H9 (cell line): Measurements from ENCODE around the gene PDE3B. TPM values are rescaled to one million over a fixed set of nuclear protein-coding genes. Genes with fewer than 3 reads are reported as not detected.
"Not testable (repeated sequence)": the region's sequence is repeated elsewhere in the genome, so short reads cannot be mapped to it uniquely, and the experiment has no call there.

Experiments used
- DNase-seq: peaks from one replicate; pipeline ENCODE4 v3.0.0-alpha.2; 2017
- H2AFZ ChIP-seq: one replicate; pipeline ENCODE4 v1.6.1; 2013; ENCODE audit warnings: mild to moderate bottlenecking, low read length, control low read depth, moderate library complexity
- H2AK5ac ChIP-seq: 2 replicates; pipeline ENCODE4 v1.6.1; 2013; ENCODE audit warnings: low read length, control low read depth, mixed read lengths; ENCODE audit not compliant: insufficient read length
- H2BK120ac ChIP-seq: one replicate; pipeline ENCODE4 v1.6.1; 2013; ENCODE audit warnings: low read depth, mild to moderate bottlenecking, low read length, control low read depth, inconsistent platforms; ENCODE audit not compliant: poor library complexity, severe bottlenecking
- H2BK12ac ChIP-seq: 2 replicates; pipeline ENCODE4 v1.6.1; 2013; ENCODE audit warnings: low read length, control low read depth, mixed read lengths, low read depth; ENCODE audit not compliant: insufficient read length
- H2BK15ac ChIP-seq: 2 replicates; pipeline ENCODE4 v1.6.1; 2013; ENCODE audit warnings: low read depth, low read length, control low read depth
- H2BK20ac ChIP-seq: one replicate; pipeline ENCODE4 v1.6.1; 2013; ENCODE audit warnings: low read depth, mild to moderate bottlenecking, low read length, control low read depth, inconsistent platforms; ENCODE audit not compliant: poor library complexity, severe bottlenecking
- H2BK5ac ChIP-seq: 2 replicates; pipeline ENCODE4 v1.6.1; 2013; ENCODE audit warnings: low read length, control low read depth, mixed read lengths; ENCODE audit not compliant: insufficient read length
- H3K14ac ChIP-seq: 2 replicates; pipeline ENCODE4 v1.6.1; 2013; ENCODE audit warnings: low read length, control low read depth; ENCODE audit not compliant: insufficient read depth
- H3K18ac ChIP-seq: 2 replicates; pipeline ENCODE4 v1.6.1; 2013; ENCODE audit warnings: low read depth, mild to moderate bottlenecking, mixed read lengths, low read length, control low read depth; ENCODE audit not compliant: insufficient read length
- H3K23ac ChIP-seq: 2 replicates; pipeline ENCODE4 v1.6.1; 2013; ENCODE audit warnings: low read length, control low read depth, mixed read lengths, low read depth; ENCODE audit not compliant: insufficient read length
- H3K23me2 ChIP-seq: 2 replicates; pipeline ENCODE4 v1.6.1; 2013; ENCODE audit warnings: low read depth, mild to moderate bottlenecking, mixed read lengths, low read length, control low read depth; ENCODE audit not compliant: insufficient read length, poor library complexity, severe bottlenecking
- H3K27ac ChIP-seq: 2 replicates; pipeline ENCODE4 v1.5.1; 2013; ENCODE audit warnings: low read length, control low read depth, mixed read lengths, low read depth; ENCODE audit not compliant: insufficient read length
- H3K27me3 ChIP-seq: 2 replicates; pipeline ENCODE4 v1.6.1; 2013; ENCODE audit warnings: low read length, control low read depth, inconsistent platforms; ENCODE audit not compliant: insufficient read depth
- H3K4ac ChIP-seq: 2 replicates; pipeline ENCODE4 v1.6.1; 2013; ENCODE audit warnings: low read depth, mild to moderate bottlenecking, control low read depth, inconsistent platforms, low read length, moderate library complexity
- H3K4me1 ChIP-seq: 2 replicates; pipeline ENCODE4 v1.6.1; 2013; ENCODE audit warnings: low read length, control low read depth, inconsistent platforms; ENCODE audit not compliant: insufficient read depth
- H3K4me2 ChIP-seq: 2 replicates; pipeline ENCODE4 v1.6.1; 2013; ENCODE audit warnings: low read length, control low read depth, mixed read lengths; ENCODE audit not compliant: insufficient read length, insufficient read depth
- H3K56ac ChIP-seq: 2 replicates; pipeline ENCODE4 v1.6.1; 2013; ENCODE audit warnings: low read depth, mild to moderate bottlenecking, mixed read lengths, low read length, control low read depth; ENCODE audit not compliant: insufficient read length
- H3K79me1 ChIP-seq: 2 replicates; pipeline ENCODE4 v1.6.1; 2013; ENCODE audit warnings: low read depth, mild to moderate bottlenecking, moderate library complexity, low read length, control low read depth, inconsistent platforms; ENCODE audit not compliant: insufficient read depth, poor library complexity, severe bottlenecking
- H3K79me2 ChIP-seq: 2 replicates; pipeline ENCODE4 v1.6.1; 2013; ENCODE audit warnings: low read length, control low read depth, inconsistent platforms; ENCODE audit not compliant: insufficient read depth
- H3K9ac ChIP-seq: 2 replicates; pipeline ENCODE4 v1.6.1; 2013; ENCODE audit warnings: low read length, control low read depth, mixed read lengths; ENCODE audit not compliant: insufficient read length; ENCODE audit errors: extremely low read depth
- H3K9me3 ChIP-seq: one replicate; pipeline ENCODE4 v1.6.1; 2013; ENCODE audit warnings: low read depth, low read length, inconsistent platforms; ENCODE audit not compliant: control insufficient read depth
- H3T11ph ChIP-seq: one replicate; pipeline ENCODE4 v1.6.1; 2013; ENCODE audit warnings: mild to moderate bottlenecking, low read length, control low read depth, inconsistent platforms
- H4K20me1 ChIP-seq: one replicate; pipeline ENCODE4 v1.6.1; 2013; ENCODE audit not compliant: control insufficient read depth, insufficient read length, insufficient read depth
- H4K5ac ChIP-seq: 2 replicates; pipeline ENCODE4 v1.6.1; 2013; ENCODE audit warnings: low read depth, mild to moderate bottlenecking, mixed read lengths, low read length, control low read depth; ENCODE audit not compliant: insufficient read length
- H4K8ac ChIP-seq: replicated peaks from 2 replicates; pipeline ENCODE4 v1.6.1; 2013; ENCODE audit warnings: low read length, control low read depth, mixed read lengths, low read depth; ENCODE audit not compliant: insufficient read length
- H4K91ac ChIP-seq: 2 replicates; pipeline ENCODE4 v1.6.1; 2013; ENCODE audit warnings: low read depth, mild to moderate bottlenecking, moderate library complexity, mixed read lengths, low read length, control low read depth; ENCODE audit not compliant: insufficient read length
- H3K27ac Mint-ChIP-seq, 3 experiments: 2 replicates in 2 of 3; 3 replicates in 1 of 3; pipeline ENCODE4 v1.8.0; 2020 to 2021; ENCODE audit warnings: mixed read lengths in 3 of 3, mild to moderate bottlenecking in 1 of 3, moderate library complexity in 1 of 3
- H3K27me3 Mint-ChIP-seq: 2 replicates; pipeline ENCODE4 v1.8.0; 2021; ENCODE audit warnings: low read depth, mild to moderate bottlenecking, moderate library complexity, mixed read lengths
- H3K36me3 Mint-ChIP-seq, 3 experiments: 2 replicates in 2 of 3; 3 replicates in 1 of 3; pipeline ENCODE4 v1.8.0; 2020 to 2021; ENCODE audit warnings: low read depth in 3 of 3, mixed read lengths in 3 of 3; ENCODE audit not compliant: insufficient read depth in 1 of 3
- H3K4me1 Mint-ChIP-seq, 2 experiments: 2 replicates each; pipeline ENCODE4 v1.8.0; 2020; ENCODE audit warnings: mixed read lengths in 2 of 2
- H3K4me3 Mint-ChIP-seq, 2 experiments: 2 replicates in 1 of 2; 3 replicates in 1 of 2; pipeline ENCODE4 v1.8.0; 2020 to 2021; ENCODE audit warnings: mild to moderate bottlenecking in 2 of 2, mixed read lengths in 2 of 2, moderate library complexity in 1 of 2
- H3K9me3 Mint-ChIP-seq, 2 experiments: 2 replicates in 1 of 2; 3 replicates in 1 of 2; pipeline ENCODE4 v1.8.0; 2020; ENCODE audit warnings: mild to moderate bottlenecking in 2 of 2, mixed read lengths in 2 of 2, moderate library complexity in 1 of 2
- WGBS: extraction: QIAGEN DNeasy Blood & Tissue Kit; methylation state at CpG from one replicate; pipeline ENCODE4 v1.1.7; 2013; ENCODE audit warnings: missing lambda C conversion rate, low lambda C conversion rate, mixed read lengths; ENCODE audit not compliant: insufficient read length; ENCODE audit errors: extremely low coverage; 5-methylcytosine and 5-hydroxymethylcytosine counted together
- total RNA-seq: library from RNA; stranded (reverse); gene quantifications from 2 replicates; pipeline ENCODE4 v1.2.1, GENCODE V29; 2021

Gene PDE3B
- total RNA-seq, 1 experiment from 2014 or later, result 6.6 TPM

DNA sequence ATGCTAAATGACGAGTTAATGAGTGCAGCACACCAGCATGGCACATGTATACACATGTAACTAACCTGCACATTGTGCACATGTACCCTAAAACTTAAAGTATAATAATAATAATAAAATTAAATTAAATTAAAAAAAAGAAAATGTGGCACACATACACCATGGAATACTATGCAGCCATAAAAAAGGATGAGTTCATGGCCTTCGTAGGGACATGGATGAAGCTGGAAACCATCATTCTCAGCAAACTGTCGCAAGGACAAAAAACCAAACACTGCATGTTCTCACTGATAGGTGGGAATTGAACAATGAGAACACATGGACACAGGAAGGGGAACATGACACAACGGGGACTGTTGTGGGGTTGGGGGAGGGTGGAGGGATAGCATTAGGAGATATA is 23.7 kb downstream of the PDE3B start:
- not testable (repeated sequence) for H3K9me3 ChIP-seq, H2BK5ac ChIP-seq, H3K79me2 ChIP-seq, H3K9ac ChIP-seq, H4K20me1 ChIP-seq, H3K23me2 ChIP-seq, H3K4me1 Mint-ChIP-seq, H4K91ac ChIP-seq, DNase-seq, H3K79me1 ChIP-seq, H2BK15ac ChIP-seq, H3K23ac ChIP-seq, H4K5ac ChIP-seq, H3K4ac ChIP-seq, H2AFZ ChIP-seq, H3K56ac ChIP-seq, H2BK120ac ChIP-seq, H2BK12ac ChIP-seq, H3K4me3 Mint-ChIP-seq, H3K27ac ChIP-seq, H4K8ac ChIP-seq, H3K27ac Mint-ChIP-seq, H3K18ac ChIP-seq, H2AK5ac ChIP-seq, H3K14ac ChIP-seq, H3K4me1 ChIP-seq, H3K27me3 ChIP-seq, H3K27me3 Mint-ChIP-seq, H2BK20ac ChIP-seq, H3K4me2 ChIP-seq, H3T11ph ChIP-seq
- no CpG with 5 or more reads among the region's 4 CpGs for WGBS
- H3K9me3 Mint-ChIP-seq, result peaks cover 16 to 18% of the 10 kb centered on the region in 2 experiments
- peaks cover 7 to 12% (median 10%) of the 10 kb centered on the region in 3 experiments; a peak in 5 of 7 replicates for H3K36me3 Mint-ChIP-seq
